Keratinocyte (primary cell): Measurements from ENCODE around the gene HOXD13.

Experiments
- CTCF ChIP-seq, 3 experiments: IDR thresholded peaks in 1 of 3; conservative IDR thresholded peaks in 1 of 3; optimal IDR thresholded peaks in 1 of 3; 2 replicates in 2 of 3; 3 replicates in 1 of 3; pipeline versions ENCODE3 to v1.5.1; 2011; ENCODE audit warnings: low read length in 3 of 3, mild to moderate bottlenecking in 3 of 3, moderate library complexity in 2 of 3, control low read depth in 1 of 3, inconsistent platforms in 1 of 3; ENCODE audit not compliant: insufficient read depth in 2 of 3; ENCODE audit errors: extremely low read depth in 1 of 3
- EZH2 ChIP-seq: IDR thresholded peaks from one replicate; pipeline ENCODE4 v1.6.1; 2012; ENCODE audit warnings: inconsistent platforms, mild to moderate bottlenecking, low read length, moderate library complexity

- TF ChIP-seq CTCF (optimal IDR thresholded peaks at IDR 0.05 in 1 of 3, IDR thresholded peaks at IDR 0.05 in 1 of 3, conservative IDR thresholded peaks at IDR 0.05 in 1 of 3; ENCODE audit: extremely low read depth in 1 of 3, insufficient read depth in 2 of 3, low read length in 3 of 3) = no peak
- TF ChIP-seq EZH2 = peak; percentile 97
Measured at GRCh38 chr2:176093145-176093897, 800 bp downstream of the HOXD13 start.
